ENCODE data around the gene LY6G6C. TPM values are rescaled to one million over a fixed set of nuclear protein-coding genes. Genes with fewer than 3 reads are reported as not detected.

The LY6G6C gene
- total RNA-seq, 5 donors from 2014 or later (not counting 1 experiment from before 2014, with no cell fraction given): not detected

- H3K4me3 Mint-ChIP-seq: peak within 1 kb of the TSS; percentile 94 to 96 (median 94)
- DNase-seq (no peak), ATAC-seq (replicated peaks in 1 of 4) (peak; percentile 12 to 33 (median 19))
- H3K4me1 Mint-ChIP-seq: peaks cover 46 to 60% (median 58%) of the 10 kb centered on the region in 3 donors
- Histone ChIP-seq H3K27me3 (replicated peaks in 1 of 2; ENCODE audit: control insufficient read depth in 2 of 2, extremely low read depth in 1 of 2, insufficient read depth in 2 of 2, low read length in 1 of 2) (no peaks in the 10 kb centered on the region), H3K4me3 (ENCODE audit: control insufficient read depth in 1 of 2, extremely low read depth in 1 of 2, low read length in 1 of 2) (peak within 1 kb of the TSS; percentile 88 to 95), H3K36me3 (ENCODE audit: control insufficient read depth in 2 of 2, extremely low read depth in 1 of 2, insufficient read depth in 1 of 2, low read length in 1 of 2) (peaks cover 4 to 32% of the 10 kb centered on the region in 2 donors), H3K27ac (ENCODE audit: low read length) (peak within 1 kb of the TSS; percentile 22), H3K4me1 (ENCODE audit: control insufficient read depth in 1 of 2, extremely low read depth in 1 of 2, insufficient read depth in 2 of 2, low read length in 2 of 2) (peaks cover 13 to 52% of the 10 kb centered on the region in 2 experiments), H3K9me3 (no peaks in the 10 kb centered on the region)
- ChIA-PET CTCF (interaction anchor here (0.6 to 2.3 kb wide), 12 partner anchors 9 to 134 kb away, joined by 3 to 29 read pairs (median 4); partner anchors contain the start of genes HSPA1A (in 1 of the 2), HSPA1L (in 1 of the 2), LSM2 (in 1 of the 2) and MSH5 (in 1 of the 2)), POLR2A (interaction anchor here in 1 of 2 donors (0.7 kb wide), 2 partner anchors 44 to 166 kb away, joined by 5 to 9 read pairs; no protein-coding TSS in a partner anchor)
- peaks cover 19% of the 10 kb centered on the region for H3K36me3 Mint-ChIP-seq
- peak within 1 kb of the TSS; percentile 86 to 90 for H3K27ac Mint-ChIP-seq
- 48% methylated on average over 26 of the region's 36 CpGs for WGBS (ENCODE audit: insufficient coverage)
- H3K9me3 Mint-ChIP-seq: no peaks in the 10 kb centered on the region
- no peaks in the 10 kb centered on the region for H3K27me3 Mint-ChIP-seq
Observed at GRCh38 chr6:31728767-31729514, 7.4 kb upstream of the LY6G6C start, which contains the start of gene DDAH2. Gene DDAH2, minus strand, starts transcription at chr6:31729299. Its CDS starts 138 bp downstream, at chr6:31729161.

- Histone ChIP-seq H3K4me1 (ENCODE audit: control insufficient read depth in 1 of 2, extremely low read depth in 1 of 2, insufficient read depth in 2 of 2, low read length in 2 of 2) (peaks cover 13 to 54% of the 10 kb centered on the region in 2 experiments), H3K27me3 (replicated peaks in 1 of 2; ENCODE audit: control insufficient read depth in 2 of 2, extremely low read depth in 1 of 2, insufficient read depth in 2 of 2, low read length in 1 of 2) (no peaks in the 10 kb centered on the region), H3K9me3 (no peaks in the 10 kb centered on the region), H3K36me3 (ENCODE audit: control insufficient read depth in 2 of 2, extremely low read depth in 1 of 2, insufficient read depth in 1 of 2, low read length in 1 of 2) (peaks cover 0 to 22% of the 10 kb centered on the region in 2 donors), H3K4me3 (ENCODE audit: control insufficient read depth in 1 of 2, extremely low read depth in 1 of 2, low read length in 1 of 2) (no peak overlapping the region), H3K27ac (ENCODE audit: low read length) (peak overlapping the region; percentile 19)
- 89% methylated on average over 25 of the region's 41 CpGs for WGBS (ENCODE audit: insufficient coverage)
- ChIA-PET CTCF (interaction anchor here (0.6 to 1.5 kb wide), 6 partner anchors 9 to 131 kb away, joined by 3 to 9 read pairs (median 4); partner anchors contain the start of gene CLIC1 (in 1 of the 2)), POLR2A (interaction anchor here (0.6 to 0.7 kb wide), 5 partner anchors 14 to 491 kb away, joined by 3 to 9 read pairs (median 4); no protein-coding TSS in a partner anchor)
- Mint-ChIP-seq H3K27ac (peak overlapping the region; percentile 77 to 84), H3K4me3 (peak overlapping the region; percentile 45 to 94 (median 58)), H3K9me3 (no peaks in the 10 kb centered on the region), H3K27me3 (no peaks in the 10 kb centered on the region), H3K36me3 (peaks cover 10% of the 10 kb centered on the region), H3K4me1 (peaks cover 43 to 57% (median 55%) of the 10 kb centered on the region in 3 donors)
- no peak for ATAC-seq (replicated peaks in 1 of 4)
- DNase-seq: no peak
Observed at GRCh38 chr6:31727717-31728671, 6.4 kb upstream of the LY6G6C start.

GRCh38 chr6:31727034-31727716 is 5.6 kb upstream of the LY6G6C start:
- Mint-ChIP-seq H3K4me3 (peak overlapping the region; percentile 45 to 67 (median 58)), H3K27me3 (no peaks in the 10 kb centered on the region), H3K27ac (peak overlapping the region; percentile 77 to 84), H3K4me1 (peaks cover 42 to 60% (median 55%) of the 10 kb centered on the region in 3 donors), H3K36me3 (peaks cover 6% of the 10 kb centered on the region), H3K9me3 (no peaks in the 10 kb centered on the region)
- Histone ChIP-seq H3K27ac (ENCODE audit: low read length) (no peak overlapping the region), H3K4me1 (ENCODE audit: control insufficient read depth in 1 of 2, extremely low read depth in 1 of 2, insufficient read depth in 2 of 2, low read length in 2 of 2) (peaks cover 13 to 52% of the 10 kb centered on the region in 2 experiments), H3K36me3 (ENCODE audit: control insufficient read depth in 2 of 2, extremely low read depth in 1 of 2, insufficient read depth in 1 of 2, low read length in 1 of 2) (peaks cover 0 to 15% of the 10 kb centered on the region in 2 donors), H3K27me3 (replicated peaks in 1 of 2; ENCODE audit: control insufficient read depth in 2 of 2, extremely low read depth in 1 of 2, insufficient read depth in 2 of 2, low read length in 1 of 2) (no peaks in the 10 kb centered on the region), H3K4me3 (ENCODE audit: control insufficient read depth in 1 of 2, extremely low read depth in 1 of 2, low read length in 1 of 2) (no peak overlapping the region), H3K9me3 (no peaks in the 10 kb centered on the region)
- ChIA-PET CTCF (interaction anchor here (0.6 to 1.5 kb wide), 6 partner anchors 9 to 132 kb away, joined by 3 to 9 read pairs (median 4); partner anchors contain the start of gene CLIC1 (in 1 of the 2)), POLR2A (interaction anchor here in 1 of 2 donors (0.6 kb wide), 1 partner anchor 490 kb away, joined by 4 read pairs; no protein-coding TSS in a partner anchor)
- WGBS (ENCODE audit: insufficient coverage): 66% methylated on average over 5 of the region's 7 CpGs
- DNase-seq: peak in 4 of 35 experiments; percentile 5 to 52 (median 25)
- ATAC-seq (replicated peaks in 1 of 4): peak in 2 of 4 experiments; percentile 14 to 20

GRCh38 chr6:31725502-31726350 is 4.2 kb upstream of the LY6G6C start:
- no peak overlapping the region for H3K4me3 ChIP-seq (ENCODE audit: control insufficient read depth in 1 of 2, extremely low read depth in 1 of 2, low read length in 1 of 2)
- Mint-ChIP-seq H3K27me3 (no peaks in the 10 kb centered on the region), H3K4me3 (no peak overlapping the region), H3K4me1 (peaks cover 41 to 54% (median 52%) of the 10 kb centered on the region in 3 donors), H3K27ac (peak overlapping the region; percentile 16 to 46), H3K9me3 (no peaks in the 10 kb centered on the region), H3K36me3 (no peaks in the 10 kb centered on the region)
- ATAC-seq (replicated peaks in 1 of 4) (no peak), DNase-seq (no peak)
- H3K27me3 ChIP-seq (replicated peaks in 1 of 2; ENCODE audit: control insufficient read depth in 2 of 2, extremely low read depth in 1 of 2, insufficient read depth in 2 of 2, low read length in 1 of 2): no peaks in the 10 kb centered on the region
- 60% methylated on average over 5 of the region's 12 CpGs for WGBS (ENCODE audit: insufficient coverage)
- no peaks in the 10 kb centered on the region for H3K9me3 ChIP-seq
- ChIA-PET POLR2A (no interaction called here), CTCF (interaction anchor here (0.5 to 0.7 kb wide), 3 partner anchors 16 to 247 kb away, joined by 3 to 5 read pairs (median 5); partner anchors contain the start of gene EHMT2 (in 1 of the 2))
- H3K27ac ChIP-seq (ENCODE audit: low read length): no peak overlapping the region
- peaks cover 13 to 50% of the 10 kb centered on the region in 2 experiments for H3K4me1 ChIP-seq (ENCODE audit: control insufficient read depth in 1 of 2, extremely low read depth in 1 of 2, insufficient read depth in 2 of 2, low read length in 2 of 2)
- peaks cover 0 to 3% of the 10 kb centered on the region in 2 donors for H3K36me3 ChIP-seq (ENCODE audit: control insufficient read depth in 2 of 2, extremely low read depth in 1 of 2, insufficient read depth in 1 of 2, low read length in 1 of 2)

GRCh38 chr6:31723980-31724691 is 2.6 kb upstream of the LY6G6C start:
- H3K36me3 ChIP-seq (ENCODE audit: control insufficient read depth in 2 of 2, extremely low read depth in 1 of 2, insufficient read depth in 1 of 2, low read length in 1 of 2): no peaks in the 10 kb centered on the region
- no peak overlapping the region for H3K27ac Mint-ChIP-seq
- H3K4me3 ChIP-seq (ENCODE audit: control insufficient read depth in 1 of 2, extremely low read depth in 1 of 2, low read length in 1 of 2): no peak overlapping the region
- 93% methylated on average over 23 of the region's 25 CpGs for WGBS (ENCODE audit: insufficient coverage)
- no peak for DNase-seq
- no peaks in the 10 kb centered on the region for H3K9me3 ChIP-seq
- no peaks in the 10 kb centered on the region for H3K36me3 Mint-ChIP-seq
- ChIA-PET CTCF (no interaction called here), POLR2A (interaction anchor here in 1 of 2 donors (0.6 kb wide), 1 partner anchor 83 kb away, joined by 3 read pairs; no protein-coding TSS in a partner anchor)
- H3K27me3 Mint-ChIP-seq: no peaks in the 10 kb centered on the region
- no peak overlapping the region for H3K27ac ChIP-seq (ENCODE audit: low read length)
- no peak overlapping the region for H3K4me3 Mint-ChIP-seq
- H3K27me3 ChIP-seq (replicated peaks in 1 of 2; ENCODE audit: control insufficient read depth in 2 of 2, extremely low read depth in 1 of 2, insufficient read depth in 2 of 2, low read length in 1 of 2): no peaks in the 10 kb centered on the region
- ATAC-seq (replicated peaks in 1 of 4): no peak
- peaks cover 32 to 40% (median 39%) of the 10 kb centered on the region in 3 donors for H3K4me1 Mint-ChIP-seq
- H3K4me1 ChIP-seq (ENCODE audit: control insufficient read depth in 1 of 2, extremely low read depth in 1 of 2, insufficient read depth in 2 of 2, low read length in 2 of 2): peaks cover 13 to 34% of the 10 kb centered on the region in 2 experiments
- H3K9me3 Mint-ChIP-seq: no peaks in the 10 kb centered on the region
